Measurements from ENCODE around the gene ZNF77. TPM values are rescaled to one million over a fixed set of nuclear protein-coding genes. Genes with fewer than 3 reads are reported as not detected.
A peak's percentile ranks its signal among the peaks of the same experiment; 100 is the strongest.

The ZNF77 gene
- total RNA-seq, 2 donors from 2014 or later, result 1.2 to 4.6 TPM

- H3K4me1 ChIP-seq (ENCODE audit: control insufficient read depth in 1 of 2, low read depth in 2 of 2), result peaks cover 27 to 31% of the 10 kb centered on the region in 2 donors
Measured at GRCh38 chr19:2977746-2978138, 33.0 kb upstream of the ZNF77 start.

DNA sequence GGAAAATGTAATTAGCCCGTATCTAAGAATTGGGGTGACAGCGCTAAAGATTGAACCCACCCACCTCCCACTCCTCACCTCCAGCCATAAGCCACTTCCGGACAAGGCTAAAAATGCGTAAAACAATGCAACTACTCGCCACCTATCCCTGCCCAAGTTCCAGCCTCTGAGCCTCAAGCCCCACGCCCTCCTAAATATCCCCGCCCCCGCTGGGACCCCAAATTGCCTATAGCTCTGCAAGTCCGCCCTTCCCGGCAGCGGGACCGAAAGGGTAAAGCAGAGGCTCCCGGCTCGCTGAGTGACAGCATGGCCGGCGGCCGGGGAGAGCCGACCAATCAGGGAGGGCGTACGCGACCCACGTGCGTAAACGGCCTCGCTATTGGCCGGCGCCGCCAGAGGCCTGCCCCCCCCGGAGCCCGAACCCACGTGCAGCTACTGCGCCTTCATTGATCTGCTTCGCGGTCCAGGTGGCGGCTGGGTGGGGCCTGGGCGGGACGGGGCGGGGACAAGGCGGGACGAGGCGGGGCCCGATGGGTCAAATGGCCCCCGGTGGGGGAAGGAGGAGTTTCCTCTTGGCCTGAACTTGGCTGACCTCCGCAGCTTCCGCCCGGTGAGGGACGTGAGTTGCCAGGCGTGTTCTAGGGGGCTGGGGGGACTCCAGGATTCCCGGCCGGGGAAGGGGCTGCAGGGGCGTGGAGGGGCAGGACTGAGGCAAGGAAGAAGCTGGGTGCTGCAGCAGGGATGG is 32.4 kb upstream of the ZNF77 start, which contains the start of gene TLE6:
TLE6 (plus strand) TSS at position 564 of the 745 bp plus-strand sequence. CDS start 670 bp downstream, outside the sequence.
- Histone ChIP-seq H3K27me3 (replicated peaks; ENCODE audit: insufficient read depth) (no peaks in the 10 kb centered on the region), H3K9me3 (no peaks in the 10 kb centered on the region), H3K4me3 (peak within 1 kb of the TSS; percentile 69), H3K27ac (peak within 1 kb of the TSS in 1 of 2 donors; percentile 41), H3K4me1 (ENCODE audit: control insufficient read depth in 1 of 2, low read depth in 2 of 2) (peaks cover 24 to 25% of the 10 kb centered on the region in 2 donors), H3K36me3 (no peaks in the 10 kb centered on the region)
- ATAC-seq (ENCODE audit: insufficient number of reproducible peaks, low FRiP score, low read depth) (peak; percentile 72), DNase-seq (ENCODE audit: low spot score) (peak; percentile 74)
- TF ChIP-seq, protein P1, sequence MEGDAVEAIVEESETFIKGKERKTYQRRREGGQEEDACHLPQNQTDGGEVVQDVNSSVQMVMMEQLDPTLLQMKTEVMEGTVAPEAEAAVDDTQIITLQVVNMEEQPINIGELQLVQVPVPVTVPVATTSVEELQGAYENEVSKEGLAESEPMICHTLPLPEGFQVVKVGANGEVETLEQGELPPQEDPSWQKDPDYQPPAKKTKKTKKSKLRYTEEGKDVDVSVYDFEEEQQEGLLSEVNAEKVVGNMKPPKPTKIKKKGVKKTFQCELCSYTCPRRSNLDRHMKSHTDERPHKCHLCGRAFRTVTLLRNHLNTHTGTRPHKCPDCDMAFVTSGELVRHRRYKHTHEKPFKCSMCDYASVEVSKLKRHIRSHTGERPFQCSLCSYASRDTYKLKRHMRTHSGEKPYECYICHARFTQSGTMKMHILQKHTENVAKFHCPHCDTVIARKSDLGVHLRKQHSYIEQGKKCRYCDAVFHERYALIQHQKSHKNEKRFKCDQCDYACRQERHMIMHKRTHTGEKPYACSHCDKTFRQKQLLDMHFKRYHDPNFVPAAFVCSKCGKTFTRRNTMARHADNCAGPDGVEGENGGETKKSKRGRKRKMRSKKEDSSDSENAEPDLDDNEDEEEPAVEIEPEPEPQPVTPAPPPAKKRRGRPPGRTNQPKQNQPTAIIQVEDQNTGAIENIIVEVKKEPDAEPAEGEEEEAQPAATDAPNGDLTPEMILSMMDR (IDR thresholded peaks at IDR 0.05), result no peak

More at GRCh38 chr19:2977746-2978138, 33.0 kb upstream of the ZNF77 start:
- H3K27ac ChIP-seq, result peak overlapping the region in 1 of 2 donors; percentile 41
- TF ChIP-seq, protein P1 (IDR thresholded peaks at IDR 0.05), result no peak
- H3K9me3 ChIP-seq, result no peaks in the 10 kb centered on the region
- H3K36me3 ChIP-seq, result no peaks in the 10 kb centered on the region
- no peaks in the 10 kb centered on the region for H3K27me3 ChIP-seq (replicated peaks; ENCODE audit: insufficient read depth)
- DNase-seq (ENCODE audit: low spot score) (no peak), ATAC-seq (ENCODE audit: insufficient number of reproducible peaks, low FRiP score, low read depth) (no peak)
- peak overlapping the region; percentile 69 for H3K4me3 ChIP-seq

- H3K27me3 ChIP-seq (replicated peaks; ENCODE audit: insufficient read depth), result no peaks in the 10 kb centered on the region
- H3K27ac ChIP-seq, result no peak overlapping the region
- H3K36me3 ChIP-seq, result no peaks in the 10 kb centered on the region
- TF ChIP-seq, protein P1 (IDR thresholded peaks at IDR 0.05), result no peak
- H3K4me1 ChIP-seq (ENCODE audit: control insufficient read depth in 1 of 2, low read depth in 2 of 2), result peaks cover 23 to 24% of the 10 kb centered on the region in 2 donors
- no peak for DNase-seq (ENCODE audit: low spot score)
- ATAC-seq (ENCODE audit: insufficient number of reproducible peaks, low FRiP score, low read depth), result no peak
- H3K9me3 ChIP-seq, result no peaks in the 10 kb centered on the region
- peak overlapping the region; percentile 69 for H3K4me3 ChIP-seq
Measured at GRCh38 chr19:2976609-2977000, 31.8 kb upstream of the ZNF77 start.

GRCh38 chr19:2974342-2975041 is 29.7 kb upstream of the ZNF77 start:
- Histone ChIP-seq H3K27ac (no peak overlapping the region), H3K36me3 (no peaks in the 10 kb centered on the region), H3K9me3 (no peaks in the 10 kb centered on the region), H3K4me3 (no peak overlapping the region), H3K27me3 (replicated peaks; ENCODE audit: insufficient read depth) (no peaks in the 10 kb centered on the region), H3K4me1 (ENCODE audit: control insufficient read depth in 1 of 2, low read depth in 2 of 2) (peaks cover 23 to 24% of the 10 kb centered on the region in 2 donors)
- TF ChIP-seq, protein P1 (IDR thresholded peaks at IDR 0.05), result no peak
- peak; percentile 11 for ATAC-seq (ENCODE audit: insufficient number of reproducible peaks, low FRiP score, low read depth)
- DNase-seq (ENCODE audit: low spot score), result no peak

- H3K27me3 ChIP-seq (replicated peaks; ENCODE audit: insufficient read depth), result no peaks in the 10 kb centered on the region
- H3K27ac ChIP-seq, result no peak overlapping the region
- no peak overlapping the region for H3K4me3 ChIP-seq
- TF ChIP-seq, protein P1 (IDR thresholded peaks at IDR 0.05), result no peak
- H3K9me3 ChIP-seq, result no peaks in the 10 kb centered on the region
- H3K36me3 ChIP-seq, result no peaks in the 10 kb centered on the region
- peaks cover 26 to 29% of the 10 kb centered on the region in 2 donors for H3K4me1 ChIP-seq (ENCODE audit: control insufficient read depth in 1 of 2, low read depth in 2 of 2)
- DNase-seq (ENCODE audit: low spot score) (no peak), ATAC-seq (ENCODE audit: insufficient number of reproducible peaks, low FRiP score, low read depth) (no peak)
Measured at GRCh38 chr19:2973229-2973628, 28.5 kb upstream of the ZNF77 start.
